ENCODE results near the gene SHD.

DNA sequence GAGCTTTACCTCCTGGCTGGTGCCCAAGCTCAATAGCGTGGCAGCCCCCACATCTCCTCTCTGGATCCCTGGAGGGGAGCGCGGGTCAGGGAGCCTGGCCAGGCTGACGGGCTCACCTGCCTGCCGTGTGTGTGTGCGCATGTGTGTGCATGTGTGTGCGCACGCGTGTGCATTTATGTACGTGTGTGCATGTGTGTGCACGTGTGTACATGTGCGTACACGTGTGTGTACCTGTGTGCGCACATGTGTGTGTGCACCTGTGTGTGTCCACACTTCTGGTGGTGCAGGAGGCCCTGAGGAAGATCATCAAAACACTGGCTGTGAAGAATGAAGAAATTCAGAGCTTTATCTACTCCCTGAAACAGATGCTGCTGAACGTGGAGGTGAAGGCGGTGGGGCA lies 26.6 kb downstream of the SHD start:
- TF ChIP-seq, protein P1, sequence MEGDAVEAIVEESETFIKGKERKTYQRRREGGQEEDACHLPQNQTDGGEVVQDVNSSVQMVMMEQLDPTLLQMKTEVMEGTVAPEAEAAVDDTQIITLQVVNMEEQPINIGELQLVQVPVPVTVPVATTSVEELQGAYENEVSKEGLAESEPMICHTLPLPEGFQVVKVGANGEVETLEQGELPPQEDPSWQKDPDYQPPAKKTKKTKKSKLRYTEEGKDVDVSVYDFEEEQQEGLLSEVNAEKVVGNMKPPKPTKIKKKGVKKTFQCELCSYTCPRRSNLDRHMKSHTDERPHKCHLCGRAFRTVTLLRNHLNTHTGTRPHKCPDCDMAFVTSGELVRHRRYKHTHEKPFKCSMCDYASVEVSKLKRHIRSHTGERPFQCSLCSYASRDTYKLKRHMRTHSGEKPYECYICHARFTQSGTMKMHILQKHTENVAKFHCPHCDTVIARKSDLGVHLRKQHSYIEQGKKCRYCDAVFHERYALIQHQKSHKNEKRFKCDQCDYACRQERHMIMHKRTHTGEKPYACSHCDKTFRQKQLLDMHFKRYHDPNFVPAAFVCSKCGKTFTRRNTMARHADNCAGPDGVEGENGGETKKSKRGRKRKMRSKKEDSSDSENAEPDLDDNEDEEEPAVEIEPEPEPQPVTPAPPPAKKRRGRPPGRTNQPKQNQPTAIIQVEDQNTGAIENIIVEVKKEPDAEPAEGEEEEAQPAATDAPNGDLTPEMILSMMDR (IDR thresholded peaks at IDR 0.05) = no peak
- no peak for TF ChIP-seq POLR2A (IDR thresholded peaks at IDR 0.05)

Data from uterus (tissue), 2 donors.